ENCODE measurements around the gene DMRTC2.

The DMRTC2 gene

GRCh38 chr19:41898235-41898634, 53.4 kb downstream of the DMRTC2 start:
- no peak for TF ChIP-seq ZFX (IDR thresholded peaks at IDR 0.05; ENCODE audit: borderline replicate concordance)
- no peak for TF ChIP-seq CTCF (IDR thresholded peaks at IDR 0.05)
- no peak overlapping the region for H3K27ac ChIP-seq

All from 22Rv1 (cell line).